Activated naive CD4-positive, alpha-beta T cell treated with anti-CD3 and anti-CD28 coated beads, Interleukin-2, amount 50 U/mL, for 72 hours (primary cell): ENCODE results near the gene F8. TPM values are rescaled to one million over a fixed set of nuclear protein-coding genes. Genes with fewer than 3 reads are reported as not detected.

Source experiments
- ATAC-seq, 2 donors: fragments of 150-1000 bp; cut with Tn5 transposase; 2 replicates each; pipeline ENCODE4 v1.10.0; 2021; ENCODE audit warnings: mild to moderate bottlenecking in 2 of 2, moderate library complexity in 2 of 2
- DNase-seq, 2 donors: peaks; one replicate each; pipeline ENCODE4 v3.0.0; 2021 to 2022; ENCODE audit warnings: low spot score in 2 of 2
- H3K27ac Mint-ChIP-seq, 2 donors: one replicate each; pipeline ENCODE4 v1.8.0; 2022; ENCODE audit warnings: mild to moderate bottlenecking in 2 of 2, mixed read lengths in 2 of 2
- H3K36me3 Mint-ChIP-seq, 2 donors: one replicate each; pipeline ENCODE4 v1.8.0; 2022; ENCODE audit warnings: mixed read lengths in 2 of 2
- H3K9me3 Mint-ChIP-seq, 2 donors: one replicate each; pipeline ENCODE4 v1.8.0; 2022; ENCODE audit warnings: mixed read lengths in 2 of 2
- total RNA-seq, 2 donors: library from RNA; stranded (reverse); gene quantifications; one replicate each; pipeline ENCODE4 v1.2.3, GENCODE V29; 2022

Gene F8
- total RNA-seq, 2 donors from 2014 or later: 5.6 to 5.8 TPM

DNA sequence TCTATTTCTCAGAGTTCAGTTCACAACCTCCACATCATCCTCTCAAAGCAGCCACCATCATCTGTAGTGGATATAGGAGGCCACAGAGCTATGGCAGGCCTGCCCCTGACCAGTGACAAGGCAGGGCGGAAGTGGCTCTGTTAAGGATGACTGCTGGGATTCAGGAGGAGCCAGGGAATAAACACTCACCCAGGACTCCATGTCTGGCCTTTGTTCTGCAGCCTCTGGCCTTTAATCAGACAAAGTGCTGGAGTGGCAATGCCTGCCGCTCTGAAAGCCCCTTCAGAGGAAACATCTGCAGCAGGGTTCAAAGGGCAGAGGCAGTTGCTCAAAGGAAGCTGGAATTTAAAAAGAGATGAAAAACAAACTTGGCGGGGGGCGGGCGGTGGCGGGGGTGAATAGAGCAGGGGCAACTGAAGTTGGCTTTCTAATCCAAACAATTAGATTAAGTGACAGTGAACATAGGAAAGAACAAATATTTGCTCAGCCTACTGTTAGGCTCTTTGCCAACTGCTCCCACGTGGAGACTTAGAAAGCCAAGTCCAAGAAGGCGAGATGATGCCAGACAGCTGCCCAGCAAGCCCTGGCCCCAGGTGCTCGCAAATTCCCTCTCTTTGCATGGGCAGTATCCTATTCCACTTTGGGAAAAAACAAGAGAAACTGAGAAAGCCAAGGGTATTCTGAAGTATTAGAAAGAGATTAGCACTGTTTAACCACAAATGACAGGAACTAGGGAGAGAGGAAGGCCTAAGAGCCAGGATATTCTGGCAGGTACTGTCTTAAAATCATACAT lies 222.8 kb downstream of the F8 start:
- no peak for DNase-seq
- peak overlapping the region; percentile 88 to 95 for H3K27ac Mint-ChIP-seq
- peaks cover 0 to 5% of the 10 kb centered on the region in 2 donors for H3K36me3 Mint-ChIP-seq
- no peak for ATAC-seq
- H3K9me3 Mint-ChIP-seq: no peaks in the 10 kb centered on the region

DNA sequence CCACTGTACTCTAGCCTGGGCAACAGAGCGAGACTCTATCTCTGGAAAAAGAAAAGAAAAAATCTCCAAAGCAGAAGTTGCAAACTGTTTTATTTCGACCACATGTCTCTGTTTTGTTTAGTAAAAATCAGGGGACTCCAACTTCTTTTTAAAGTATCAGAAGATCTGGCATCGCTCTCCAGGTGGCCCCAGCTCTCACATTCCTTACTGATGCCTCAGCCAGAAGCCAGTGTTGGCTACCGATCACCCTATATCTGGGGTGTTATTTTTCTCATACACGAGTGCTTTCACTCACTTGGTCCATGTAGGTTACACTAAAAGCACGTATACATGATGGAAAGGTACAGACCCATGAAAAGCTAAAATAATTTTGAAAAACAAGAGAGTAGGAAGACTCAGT lies 225.5 kb downstream of the F8 start:
- no peak for DNase-seq
- Mint-ChIP-seq H3K9me3 (no peaks in the 10 kb centered on the region), H3K36me3 (peaks cover 0 to 5% of the 10 kb centered on the region in 2 donors), H3K27ac (no peak overlapping the region)
- ATAC-seq: no peak

DNA sequence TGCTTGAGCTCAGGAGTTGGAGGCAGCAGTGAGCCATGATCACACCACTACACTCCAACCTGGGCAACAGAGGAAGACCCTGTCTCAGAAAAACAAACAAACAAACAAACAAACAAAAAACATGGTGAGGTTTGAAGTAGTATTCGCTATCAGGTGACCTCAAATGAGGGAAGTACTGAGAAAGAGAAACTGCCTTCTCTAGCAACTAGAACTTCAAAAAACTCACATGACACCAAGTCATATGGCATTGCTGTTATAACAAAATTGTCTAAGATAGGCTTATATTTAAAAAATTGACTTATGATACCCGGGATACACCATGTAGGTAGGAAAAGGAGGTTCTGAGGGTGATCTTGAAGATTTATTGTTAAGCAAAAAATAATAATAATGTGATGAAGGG lies 227.5 kb downstream of the F8 start:
- ATAC-seq (no peak), DNase-seq (no peak)
- H3K36me3 Mint-ChIP-seq: peaks cover 0 to 5% of the 10 kb centered on the region in 2 donors
- H3K27ac Mint-ChIP-seq: no peak overlapping the region
- no peaks in the 10 kb centered on the region for H3K9me3 Mint-ChIP-seq

DNA sequence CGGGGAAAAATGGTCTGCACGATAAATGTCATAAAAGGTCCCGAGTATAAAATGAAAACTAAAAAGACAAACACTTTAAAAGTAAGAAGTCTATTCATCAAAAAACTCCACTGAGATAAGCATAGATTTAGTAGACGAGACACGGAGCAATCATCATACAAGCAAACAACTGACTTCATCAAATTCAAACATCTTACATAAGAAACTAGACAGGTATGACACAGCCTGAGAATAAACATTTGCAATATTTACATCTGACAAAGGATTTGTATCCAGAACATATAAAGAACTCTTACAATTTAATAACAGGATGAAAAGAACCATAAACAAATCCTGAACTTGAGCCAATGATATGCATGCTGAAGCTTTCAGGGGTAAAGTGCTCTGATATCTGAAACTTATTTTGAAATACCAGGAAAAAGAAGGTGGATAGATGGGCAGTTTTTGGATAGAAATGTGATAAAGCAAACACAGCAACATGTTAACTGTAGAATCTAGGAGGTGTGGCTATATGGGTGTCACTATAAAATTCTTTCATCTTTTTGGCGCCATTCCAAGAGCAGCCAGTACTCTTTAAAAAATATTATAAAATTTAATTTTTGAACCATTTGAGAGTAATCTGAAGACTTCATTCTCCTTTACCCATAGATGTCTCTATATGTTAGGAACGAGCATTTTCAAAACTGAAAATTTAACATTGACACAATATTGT lies 229.3 kb downstream of the F8 start:
- Mint-ChIP-seq H3K9me3 (no peaks in the 10 kb centered on the region), H3K27ac (no peak overlapping the region)

DNA sequence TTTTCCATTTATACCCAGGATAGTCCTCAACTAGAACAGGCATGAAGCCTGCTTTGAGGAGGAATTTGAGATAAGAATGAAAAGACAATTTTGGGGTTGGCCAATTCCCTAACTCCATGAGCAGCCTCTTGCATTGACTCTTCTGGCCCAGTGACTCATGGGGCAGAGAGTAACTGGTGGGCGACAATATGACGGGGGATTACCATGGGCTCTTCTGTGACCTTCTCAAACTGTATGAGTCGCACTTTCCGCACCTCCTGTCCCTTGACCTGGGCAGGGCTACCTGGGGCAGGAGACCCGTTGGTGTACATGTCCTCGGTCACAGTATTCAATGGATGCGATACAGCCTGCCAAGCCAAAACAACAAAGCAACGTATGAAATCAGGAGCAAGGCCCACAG lies 230.6 kb downstream of the F8 start:
- H3K36me3 Mint-ChIP-seq: peaks cover 0 to 5% of the 10 kb centered on the region in 2 donors
- no peaks in the 10 kb centered on the region for H3K9me3 Mint-ChIP-seq
- ATAC-seq: peak in 1 of 2 donors; percentile 66
- no peak for DNase-seq
- no peak overlapping the region for H3K27ac Mint-ChIP-seq

More for the DNA sequence above, 229.3 kb downstream of the F8 start:
- ATAC-seq (no peak), DNase-seq (no peak)
- H3K36me3 Mint-ChIP-seq: peaks cover 0 to 5% of the 10 kb centered on the region in 2 donors

DNA sequence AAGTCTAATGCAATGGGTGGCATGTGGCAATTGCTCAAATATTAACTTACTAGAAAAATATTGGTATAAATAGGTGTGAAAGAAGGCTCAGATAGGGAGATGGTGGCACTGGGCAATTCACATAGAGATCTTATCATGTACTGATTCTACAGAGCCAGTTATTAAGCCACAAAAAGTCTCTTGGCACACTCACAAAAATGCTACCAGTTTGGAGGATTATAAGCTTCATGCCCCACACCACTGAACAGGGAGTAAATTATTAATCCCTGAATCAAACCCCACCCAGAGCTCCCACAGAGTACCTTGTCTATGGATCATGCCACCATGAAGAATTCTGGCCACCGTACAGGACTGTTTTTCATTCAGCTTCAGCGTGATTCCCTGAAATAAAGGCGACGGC lies 231.1 kb downstream of the F8 start:
- H3K27ac Mint-ChIP-seq: no peak overlapping the region
- ATAC-seq (no peak), DNase-seq (no peak)
- H3K9me3 Mint-ChIP-seq: no peaks in the 10 kb centered on the region
- no peaks in the 10 kb centered on the region for H3K36me3 Mint-ChIP-seq

Other genes with a start within 250 kb of the F8 start
- 10 to 100 TPM; 30.2 to 32.8 TPM for gene MPP1, start 217.2 kb downstream of the F8 start, total RNA-seq
- not detected for gene SMIM9, start 188.1 kb downstream of the F8 start, total RNA-seq
- 10 to 100 TPM in 1 of 2 donors, 1 to 10 TPM in 1; 7.5 to 17.6 TPM for gene F8A1, start 136.4 kb downstream of the F8 start, total RNA-seq
- 10 to 100 TPM; 62.2 to 95.1 TPM for gene FUNDC2, start 4.1 kb upstream of the F8 start, total RNA-seq
- gene CMC4, start 48.4 kb upstream of the F8 start, total RNA-seq: 1 to 10 TPM; 4.8 to 7.6 TPM
- gene MTCP1, start 48.4 kb upstream of the F8 start, total RNA-seq: 10 to 100 TPM; 17.1 to 19.5 TPM
- 10 to 100 TPM; 15.7 to 31.5 TPM for gene BRCC3, start 48.8 kb upstream of the F8 start, total RNA-seq
- 100 to 1,000 TPM in 1 of 2 donors, 10 to 100 TPM in 1; 82.3 to 144 TPM for gene VBP1, start 193.7 kb upstream of the F8 start, total RNA-seq
- 10 to 100 TPM in 1 of 2 donors, 1 to 10 TPM in 1; 8.3 to 13.4 TPM for gene RAB39B, start 241.8 kb upstream of the F8 start, total RNA-seq